Mesodermal cell (in vitro differentiated cells): ENCODE results near the gene SEMA5A.

Source experiments
- H3K27ac ChIP-seq: 2 replicates; pipeline ENCODE4 v1.7.0; 2013; ENCODE audit warnings: mild to moderate bottlenecking, low read depth, low read length, moderate library complexity; ENCODE audit not compliant: severe bottlenecking
- H3K36me3 ChIP-seq: 2 replicates; pipeline ENCODE4 v1.7.1; 2013; ENCODE audit warnings: mild to moderate bottlenecking, low read length, moderate library complexity; ENCODE audit not compliant: control insufficient read depth, insufficient read depth
- H3K4me1 ChIP-seq: one replicate; pipeline ENCODE4 v1.7.1; 2013; ENCODE audit warnings: mild to moderate bottlenecking, low read length; ENCODE audit not compliant: insufficient read depth, control insufficient read depth, poor library complexity, severe bottlenecking
- H3K4me3 ChIP-seq: 2 replicates; pipeline ENCODE4 v1.7.0; 2013; ENCODE audit warnings: low read length, control low read depth, mild to moderate bottlenecking; ENCODE audit not compliant: insufficient read depth, poor library complexity, severe bottlenecking; ENCODE audit errors: extremely low read depth
- H3K9me3 ChIP-seq: 2 replicates; pipeline ENCODE4 v1.7.1; 2013; ENCODE audit warnings: mild to moderate bottlenecking, low read length, moderate library complexity; ENCODE audit not compliant: control insufficient read depth
- WGBS, 2 experiments: methylation state at CpG; one replicate each; pipeline ENCODE4 v1.1.5; 2013; ENCODE audit warnings: missing lambda C conversion rate in 2 of 2; ENCODE audit not compliant: insufficient coverage in 2 of 2; 5-methylcytosine and 5-hydroxymethylcytosine counted together

The SEMA5A gene

DNA sequence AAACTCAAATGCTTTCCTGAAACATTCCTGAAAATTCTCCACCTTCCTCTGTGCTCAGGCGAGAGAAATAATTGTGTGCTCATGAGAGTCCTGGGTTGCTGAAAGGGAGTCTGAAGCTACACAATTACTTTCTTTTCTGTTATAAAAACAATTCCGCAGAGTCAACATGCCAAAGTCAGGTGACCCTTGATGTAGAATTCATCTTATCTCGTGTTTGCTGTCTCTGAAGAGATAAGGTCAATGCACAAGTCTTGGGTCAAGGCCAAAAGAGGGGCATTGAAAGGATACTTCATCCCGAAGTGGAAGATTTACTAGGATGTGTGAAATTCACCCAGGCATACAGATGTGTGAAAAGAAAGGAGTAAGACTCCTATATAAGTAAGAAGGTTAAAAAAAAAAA, 493.5 kb downstream of the SEMA5A start:
- H3K36me3 ChIP-seq, result peaks cover 39% of the 10 kb centered on the region
- H3K4me3 ChIP-seq, result no peak overlapping the region
- peaks cover 2% of the 10 kb centered on the region for H3K4me1 ChIP-seq
- no peak overlapping the region for H3K27ac ChIP-seq
- WGBS, 2 experiments, result 86 to 92% methylated on average over 2 to 3 of the region's 4 CpGs
- H3K9me3 ChIP-seq, result no peaks in the 10 kb centered on the region

DNA sequence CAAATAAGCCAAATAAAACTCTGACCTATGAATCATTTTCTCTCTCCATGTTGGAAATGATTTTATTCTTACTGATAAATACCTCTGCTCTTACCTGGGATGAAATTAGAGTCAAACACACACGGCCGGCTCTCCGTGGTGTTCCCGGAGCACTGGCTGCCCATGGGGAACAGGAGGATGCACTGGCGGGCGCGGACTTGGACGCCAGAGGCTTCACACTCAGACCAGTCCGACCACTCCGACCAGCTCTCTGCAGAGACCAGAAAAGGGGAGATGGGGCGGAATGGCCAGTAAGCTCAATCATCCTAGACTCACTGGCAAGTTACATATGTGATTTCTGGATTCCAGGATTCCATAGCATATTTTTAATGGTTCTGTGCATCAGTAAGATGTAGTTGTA, 494.1 kb downstream of the SEMA5A start:
- H3K36me3 ChIP-seq, result peaks cover 39% of the 10 kb centered on the region
- H3K9me3 ChIP-seq, result no peaks in the 10 kb centered on the region
- WGBS, 2 experiments, result 96 to 98% methylated on average over 6 to 8 of the region's 11 CpGs
- no peak overlapping the region for H3K4me3 ChIP-seq
- H3K27ac ChIP-seq, result no peak overlapping the region
- H3K4me1 ChIP-seq, result peaks cover 7% of the 10 kb centered on the region

- no peaks in the 10 kb centered on the region for H3K9me3 ChIP-seq
- H3K4me3 ChIP-seq, result no peak overlapping the region
- WGBS, 2 experiments, result 86 to 95% methylated on average over 5 of the region's 5 CpGs
- peaks cover 40% of the 10 kb centered on the region for H3K36me3 ChIP-seq
- peaks cover 7% of the 10 kb centered on the region for H3K4me1 ChIP-seq
- no peak overlapping the region for H3K27ac ChIP-seq
Observed at GRCh38 chr5:9047932-9048331, 497.9 kb downstream of the SEMA5A start.

GRCh38 chr5:9046756-9047481, 499.0 kb downstream of the SEMA5A start:
- Histone ChIP-seq H3K27ac (no peak overlapping the region), H3K36me3 (peaks cover 40% of the 10 kb centered on the region), H3K9me3 (no peaks in the 10 kb centered on the region), H3K4me3 (no peak overlapping the region), H3K4me1 (peaks cover 7% of the 10 kb centered on the region)
- 80 to 90% methylated on average over 1 to 3 of the region's 3 CpGs for WGBS, 2 experiments

- 53 to 100% methylated on average over 1 to 2 of the region's 2 CpGs for WGBS, 2 experiments
Observed at GRCh38 chr5:9045946-9046345, 499.9 kb downstream of the SEMA5A start.

GRCh38 chr5:9042241-9042640, 503.6 kb downstream of the SEMA5A start:
- no peaks in the 10 kb centered on the region for H3K9me3 ChIP-seq

More at GRCh38 chr5:9045946-9046345, 499.9 kb downstream of the SEMA5A start:
- H3K27ac ChIP-seq, result no peak overlapping the region
- H3K4me3 ChIP-seq, result no peak overlapping the region
- peaks cover 7% of the 10 kb centered on the region for H3K4me1 ChIP-seq
- H3K36me3 ChIP-seq, result peaks cover 43% of the 10 kb centered on the region
- H3K9me3 ChIP-seq, result no peaks in the 10 kb centered on the region

GRCh38 chr5:9040475-9040874, 505.4 kb downstream of the SEMA5A start:
- Histone ChIP-seq H3K9me3 (no peaks in the 10 kb centered on the region), H3K4me3 (no peak overlapping the region), H3K4me1 (no peaks in the 10 kb centered on the region), H3K27ac (no peak overlapping the region), H3K36me3 (peaks cover 30% of the 10 kb centered on the region)
- no CpG with 5 or more reads among the region's 2 CpGs for WGBS, 2 experiments

More at GRCh38 chr5:9042241-9042640, 503.6 kb downstream of the SEMA5A start:
- Histone ChIP-seq H3K4me1 (peaks cover 4% of the 10 kb centered on the region), H3K4me3 (no peak overlapping the region), H3K27ac (no peak overlapping the region), H3K36me3 (peaks cover 30% of the 10 kb centered on the region)
- 80 to 100% methylated on average over 1 of the region's 1 CpG for WGBS, 2 experiments

DNA sequence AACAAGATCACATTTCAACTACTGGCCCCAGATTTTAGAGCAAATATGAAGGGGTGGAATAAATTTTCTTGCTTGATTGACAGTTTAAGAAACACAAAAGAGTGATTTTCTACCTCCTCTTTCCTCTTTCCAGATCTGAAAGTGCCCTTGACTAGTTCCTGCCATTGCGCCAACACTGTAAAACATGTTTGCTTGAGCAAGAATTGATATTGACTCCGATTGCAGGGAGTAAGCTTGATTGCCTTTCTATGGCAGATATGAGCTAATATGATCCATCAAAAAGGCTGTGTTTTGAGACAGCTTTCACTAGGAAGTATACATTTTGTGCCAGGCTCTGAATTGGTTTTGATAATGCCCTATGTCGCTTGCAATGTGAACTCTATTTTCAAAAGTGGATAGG, 508.8 kb downstream of the SEMA5A start:
- WGBS, 2 experiments, result 83 to 85% methylated on average over 2 to 3 of the region's 3 CpGs
- Histone ChIP-seq H3K36me3 (peaks cover 9% of the 10 kb centered on the region), H3K27ac (no peak overlapping the region), H3K9me3 (no peaks in the 10 kb centered on the region), H3K4me3 (no peak overlapping the region), H3K4me1 (no peaks in the 10 kb centered on the region)

DNA sequence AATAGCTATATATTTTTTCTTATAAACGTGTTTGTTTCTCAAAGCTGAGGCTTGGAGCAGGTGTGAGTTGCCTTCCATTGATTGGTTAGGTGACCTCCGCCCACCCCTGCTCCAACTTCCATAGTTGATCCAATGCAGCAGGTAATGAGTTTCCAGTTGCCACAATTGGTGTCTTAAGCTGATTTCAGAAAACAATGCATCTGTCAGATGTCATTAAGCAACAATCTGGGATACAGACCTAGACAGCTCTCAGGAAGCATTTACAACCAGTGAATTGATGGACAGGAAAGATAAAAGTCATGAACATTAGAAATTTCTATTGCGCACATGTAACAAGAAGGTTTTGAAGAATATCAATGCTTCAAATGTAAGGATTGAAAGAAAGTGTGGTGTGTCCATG, 510.5 kb downstream of the SEMA5A start:
- H3K9me3 ChIP-seq, result no peaks in the 10 kb centered on the region
- H3K27ac ChIP-seq, result no peak overlapping the region
- WGBS, 2 experiments, result 100% methylated on average over 1 of the region's 3 CpGs
- no peak overlapping the region for H3K4me3 ChIP-seq
- H3K36me3 ChIP-seq, result no peaks in the 10 kb centered on the region
- H3K4me1 ChIP-seq, result no peaks in the 10 kb centered on the region

GRCh38 chr5:9034649-9035048, 511.2 kb downstream of the SEMA5A start:
- H3K4me1 ChIP-seq, result no peaks in the 10 kb centered on the region
- H3K9me3 ChIP-seq, result no peaks in the 10 kb centered on the region
- H3K4me3 ChIP-seq, result no peak overlapping the region
- no CpG with 5 or more reads among the region's 1 CpG for WGBS, 2 experiments
- no peaks in the 10 kb centered on the region for H3K36me3 ChIP-seq
- H3K27ac ChIP-seq, result no peak overlapping the region

GRCh38 chr5:9033524-9033923, 512.4 kb downstream of the SEMA5A start:
- WGBS, 2 experiments, result 100% methylated on average over 1 of the region's 1 CpG
- H3K4me1 ChIP-seq, result no peaks in the 10 kb centered on the region
- H3K27ac ChIP-seq, result no peak overlapping the region
- no peak overlapping the region for H3K4me3 ChIP-seq
- H3K36me3 ChIP-seq, result no peaks in the 10 kb centered on the region
- H3K9me3 ChIP-seq, result no peaks in the 10 kb centered on the region
